IMR-90 (cell line): Measurements from ENCODE around the gene CREB3L1.
"Not testable (repeated sequence)": the region's sequence is repeated elsewhere in the genome, so short reads cannot be mapped to it uniquely, and the experiment has no call there.

Source experiments
- CTCF ChIP-seq: conservative IDR thresholded peaks from 2 replicates; pipeline ENCODE4 v1.5.1; 2012; ENCODE audit warnings: mild to moderate bottlenecking, low read depth, low read length, improper control_type of control experiment
- MAFK ChIP-seq: IDR thresholded peaks from 2 replicates; pipeline ENCODE4 v1.6.1; 2012; ENCODE audit warnings: low read depth, low read length, improper control_type of control experiment
- MAZ ChIP-seq: IDR thresholded peaks from 2 replicates; pipeline ENCODE4 v1.6.1; 2012; ENCODE audit warnings: low read depth, mild to moderate bottlenecking, low read length, improper control_type of control experiment, moderate library complexity, borderline replicate concordance
- MXI1 ChIP-seq: IDR thresholded peaks from 2 replicates; pipeline ENCODE4 v1.6.1; 2012; ENCODE audit warnings: low read depth, mild to moderate bottlenecking, low read length, moderate library complexity, borderline replicate concordance
- NFE2L2 ChIP-seq: fragments of 150-350 bp; IDR thresholded peaks from 2 replicates; pipeline ENCODE4 v1.6.1; 2016; ENCODE audit warnings: low read depth, mild to moderate bottlenecking, low read length
- POLR2A ChIP-seq: IDR thresholded peaks from 2 replicates; pipeline ENCODE4 v1.6.1; 2012; ENCODE audit warnings: mild to moderate bottlenecking, low read depth, low read length
- RAD21 ChIP-seq: IDR thresholded peaks from 2 replicates; pipeline ENCODE4 v1.6.1; 2012; ENCODE audit warnings: low read length, improper control_type of control experiment
- RCOR1 ChIP-seq: IDR thresholded peaks from 2 replicates; pipeline ENCODE4 v1.6.1; 2012; ENCODE audit warnings: mild to moderate bottlenecking, low read length, improper control_type of control experiment; ENCODE audit not compliant: insufficient replicate concordance
- RFX5 ChIP-seq: IDR thresholded peaks from 2 replicates; pipeline ENCODE4 v1.8.0; 2012; ENCODE audit warnings: low read depth, mild to moderate bottlenecking, low read length, moderate library complexity
- SMC3 ChIP-seq: fragments of 150-350 bp; IDR thresholded peaks from 2 replicates; pipeline ENCODE4 v1.6.1; 2016; ENCODE audit warnings: low read depth, mild to moderate bottlenecking, antibody characterized with exemption, low read length, moderate library complexity
- USF2 ChIP-seq: fragments of 150-350 bp; IDR thresholded peaks from 2 replicates; pipeline ENCODE4 v1.6.1; 2017; ENCODE audit warnings: mild to moderate bottlenecking, antibody characterized with exemption, low read length, low read depth

- not testable (repeated sequence) for TF ChIP-seq CTCF, POLR2A, SMC3, RFX5, RCOR1, MXI1, USF2, MAZ, NFE2L2, RAD21, MAFK
These were observed 18.1 kb upstream of the CREB3L1 start for GRCh38 chr11:46259347-46259746.
